ENCODE data around the gene CCL20.
A peak's percentile ranks its signal among the peaks of the same experiment; 100 is the strongest.
"Not testable (repeated sequence)": the region's sequence is repeated elsewhere in the genome, so short reads cannot be mapped to it uniquely, and the experiment has no call there.

The CCL20 gene, protein sequence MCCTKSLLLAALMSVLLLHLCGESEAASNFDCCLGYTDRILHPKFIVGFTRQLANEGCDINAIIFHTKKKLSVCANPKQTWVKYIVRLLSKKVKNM

DNA sequence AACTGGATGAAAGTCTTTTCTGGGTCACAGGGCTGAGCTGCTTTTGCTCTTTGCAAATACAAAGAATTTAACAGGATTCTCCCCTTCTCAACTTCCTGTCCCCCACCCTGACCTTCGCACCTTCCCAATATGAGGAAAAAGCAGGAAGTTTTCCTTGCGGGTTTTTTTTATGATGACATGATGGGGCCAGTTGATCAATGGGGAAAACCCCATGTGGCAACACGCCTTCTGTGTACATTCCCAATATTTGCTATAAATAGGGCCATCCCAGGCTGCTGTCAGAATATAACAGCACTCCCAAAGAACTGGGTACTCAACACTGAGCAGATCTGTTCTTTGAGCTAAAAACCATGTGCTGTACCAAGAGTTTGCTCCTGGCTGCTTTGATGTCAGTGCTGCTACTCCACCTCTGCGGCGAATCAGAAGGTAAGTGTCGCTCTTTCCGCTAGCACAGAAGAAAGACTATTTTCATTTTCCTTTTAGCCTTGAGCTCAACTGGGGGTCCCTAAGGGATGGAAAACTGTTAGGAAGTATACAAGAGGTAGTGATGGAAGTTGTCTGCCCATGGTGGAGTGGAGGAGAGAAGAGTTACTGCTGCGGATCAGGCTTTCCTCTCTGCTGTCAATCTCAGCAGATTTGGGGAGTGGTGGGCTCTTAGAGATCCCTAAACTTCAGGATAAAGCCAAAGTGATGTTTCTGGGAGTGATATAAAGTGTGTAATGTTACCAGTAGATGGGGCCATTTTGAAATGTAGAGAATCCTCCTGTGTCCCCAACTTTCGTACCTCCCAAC, at the start of gene CCL20:
CCL20 (plus strand) TSS at position 281 of the 792 bp plus-strand sequence; CDS start at position 351, 70 bp downstream.
- DNase-seq, result peak; percentile 32

DNA sequence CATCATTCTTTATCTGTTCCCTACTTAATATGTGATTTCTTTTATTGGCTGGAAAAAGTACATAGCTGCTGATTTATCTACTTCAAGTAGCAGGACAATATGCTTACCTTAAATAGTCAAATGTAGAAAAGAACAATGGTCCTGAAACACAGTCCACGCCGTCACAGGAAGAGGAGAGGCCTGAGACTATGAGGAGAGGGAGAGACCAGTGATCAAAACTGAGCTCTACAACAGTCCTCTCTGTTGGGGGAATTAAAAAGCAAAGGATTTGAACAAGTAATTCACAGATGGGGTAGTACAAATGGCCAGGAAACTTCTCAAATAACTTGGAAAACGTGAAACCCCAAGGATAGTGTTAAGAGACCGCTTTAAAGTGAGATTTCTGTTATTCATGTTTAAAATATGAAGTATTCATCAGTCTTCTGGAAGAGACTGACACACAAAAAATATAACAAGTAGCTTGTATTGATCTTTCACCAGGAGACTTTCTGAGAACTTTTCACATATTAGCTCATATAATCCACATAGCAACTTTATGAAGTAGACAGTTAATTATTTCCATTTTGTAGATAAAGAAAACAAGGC, 47.8 kb upstream of the CCL20 start:
- no peak for DNase-seq

DNA sequence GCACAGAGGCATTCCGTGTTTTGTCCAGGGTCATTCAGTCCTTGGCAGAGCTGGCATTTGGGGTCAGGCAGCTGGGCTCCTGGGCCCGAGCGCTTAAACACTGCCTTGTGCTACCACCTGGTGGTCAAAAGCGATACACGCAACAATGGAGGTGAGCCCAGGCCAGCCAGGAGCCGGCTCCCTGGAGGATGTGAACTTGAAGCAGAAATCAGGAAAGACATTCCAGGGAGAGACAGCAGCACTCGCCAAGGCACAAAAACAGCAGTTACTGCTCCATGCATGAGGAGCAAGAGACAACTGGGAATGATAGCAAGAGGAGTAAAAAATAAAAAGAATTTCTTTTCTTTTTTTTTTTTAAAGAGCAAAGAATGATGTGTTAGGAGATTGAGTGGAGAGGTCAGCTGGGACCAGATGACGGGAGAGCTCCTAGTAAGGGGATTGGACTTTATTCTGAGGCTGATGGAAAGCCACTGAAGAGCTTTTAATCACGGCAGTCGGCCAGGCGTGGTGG, 47.2 kb upstream of the CCL20 start:
- DNase-seq, result peak; percentile 65

DNA sequence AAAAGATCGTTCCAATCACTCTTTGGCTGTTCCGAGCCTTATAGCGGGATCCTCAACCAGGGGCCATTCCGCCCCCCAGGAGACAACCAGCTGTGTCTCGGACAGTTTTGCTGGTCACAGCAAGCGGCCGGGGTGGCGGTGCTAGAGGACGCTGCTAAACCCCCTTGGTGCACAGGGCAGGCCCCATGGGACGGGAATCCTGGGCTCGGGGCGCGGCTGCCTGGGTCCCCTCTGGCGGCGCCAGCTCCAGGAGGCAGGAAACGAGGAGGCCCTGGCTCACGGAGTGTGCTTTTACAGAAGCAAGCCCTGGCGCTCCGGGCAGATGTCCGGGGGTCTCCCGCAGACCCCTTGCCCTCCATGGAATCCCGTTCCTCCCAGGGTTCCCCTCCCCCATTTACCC, 45.8 kb upstream of the CCL20 start:
- no peak for DNase-seq

DNA sequence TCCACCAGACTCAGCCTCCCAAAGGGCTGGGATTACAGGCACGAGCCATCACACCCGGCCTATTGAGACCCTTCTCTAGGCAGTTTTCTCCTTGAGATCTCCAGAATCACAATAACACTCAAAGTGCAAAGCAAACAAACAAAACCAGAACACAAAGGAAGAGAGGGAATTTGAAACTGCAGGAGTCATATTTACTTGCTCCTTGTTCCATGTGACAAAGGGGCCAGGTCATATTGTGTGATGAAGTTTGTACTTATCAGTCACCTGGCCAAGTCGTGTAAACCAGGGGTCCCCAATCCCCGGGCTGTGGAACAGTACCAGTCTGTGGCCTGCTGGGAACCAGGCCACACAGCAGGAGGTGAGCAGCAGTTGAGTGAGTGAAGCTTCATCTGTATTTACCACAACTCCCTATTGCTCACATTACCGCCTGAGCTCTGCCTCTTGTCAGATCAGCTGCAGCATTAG, 41.4 kb upstream of the CCL20 start:
- DNase-seq, result no peak

DNA sequence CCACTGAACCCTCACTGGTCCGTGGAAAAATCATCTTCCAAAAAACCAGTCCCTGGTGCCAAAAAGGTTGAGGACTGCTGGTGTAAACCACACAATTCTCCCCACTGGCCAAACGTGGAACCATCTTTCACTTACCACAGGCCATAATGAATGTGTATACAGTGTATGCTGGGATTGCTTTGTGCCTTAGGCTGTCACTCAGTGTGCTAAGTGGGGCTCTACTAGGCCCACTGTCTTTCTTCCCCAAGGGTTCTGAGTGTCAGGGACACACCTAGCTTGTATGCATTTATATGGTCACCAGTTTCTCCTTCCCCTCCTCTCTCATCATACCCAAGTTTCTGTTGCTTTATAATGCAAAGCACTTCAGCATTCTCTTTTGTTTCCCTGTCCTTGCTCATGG, 40.7 kb upstream of the CCL20 start:
- no peak for DNase-seq

DNA sequence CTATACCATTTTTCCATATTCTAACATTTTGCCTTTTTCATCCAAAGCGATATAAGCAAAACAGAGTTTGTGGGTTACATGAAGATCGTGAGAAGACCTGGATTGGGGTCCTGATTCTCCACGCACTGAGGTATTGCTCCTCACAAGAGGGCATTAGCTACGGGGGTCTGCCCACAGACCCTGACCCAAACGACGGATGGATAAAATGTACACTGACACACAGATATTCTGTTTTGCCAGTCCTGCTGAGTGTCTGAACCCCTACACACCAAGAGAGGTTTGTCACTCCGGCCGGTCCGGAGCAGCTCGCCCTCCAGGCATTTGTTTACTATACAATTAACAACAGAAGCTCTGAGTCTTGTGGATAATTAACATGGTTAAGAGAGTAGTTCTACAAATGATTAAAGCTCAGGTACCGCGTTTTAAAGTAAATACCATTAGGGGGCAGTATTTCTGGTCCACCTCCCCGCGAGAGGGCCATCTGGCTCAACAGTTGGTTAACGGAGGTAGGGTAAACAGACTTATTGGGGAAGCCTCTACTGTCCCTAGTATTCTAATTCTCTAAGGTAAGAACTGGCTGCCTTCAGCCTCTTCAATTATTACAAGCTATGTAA, 39.5 kb upstream of the CCL20 start:
- no peak for DNase-seq

DNA sequence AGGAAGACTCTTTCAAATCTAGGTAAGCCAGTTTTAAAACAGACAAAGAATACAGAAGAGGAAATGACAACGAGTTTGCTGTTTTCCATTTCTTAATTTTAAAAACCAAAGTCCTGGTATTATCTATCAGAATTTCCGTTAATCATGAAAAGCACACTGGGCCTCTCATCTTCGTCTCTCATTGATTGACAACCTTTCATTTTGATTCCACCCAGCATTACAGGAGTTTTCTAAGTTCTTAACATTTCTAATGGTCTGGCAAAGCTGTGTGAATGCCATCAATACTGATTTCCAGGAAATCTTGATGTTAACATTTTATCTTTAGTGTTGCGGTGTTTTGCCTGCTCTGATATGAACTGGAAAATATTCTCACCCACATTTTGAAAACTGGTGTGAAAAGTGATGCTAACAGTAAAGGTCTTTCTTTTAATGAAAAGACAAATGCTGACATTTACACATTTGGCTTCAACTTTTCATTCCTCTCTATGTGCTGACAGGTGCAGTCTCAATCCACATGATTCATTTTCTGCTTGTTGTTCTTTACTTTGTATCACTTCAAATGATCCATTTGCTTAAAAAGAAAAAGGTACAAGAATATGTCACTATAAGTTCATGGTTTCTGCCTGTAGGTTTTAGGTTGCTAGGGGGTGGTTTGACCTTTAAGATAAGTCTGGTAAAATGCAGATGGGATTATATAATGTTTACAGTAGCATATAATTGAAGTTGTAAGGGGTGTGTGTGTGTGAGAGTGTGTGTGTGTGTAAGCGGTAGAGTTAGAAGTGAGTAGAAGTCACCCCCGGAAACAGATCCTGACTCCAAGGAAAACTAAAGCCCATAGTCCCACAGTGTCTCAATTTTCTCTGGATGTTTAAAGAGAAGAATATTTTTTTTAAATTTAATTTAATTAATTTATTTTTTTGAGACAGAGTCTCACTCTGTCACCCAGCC, 38.5 kb upstream of the CCL20 start:
- no peak for DNase-seq

DNA sequence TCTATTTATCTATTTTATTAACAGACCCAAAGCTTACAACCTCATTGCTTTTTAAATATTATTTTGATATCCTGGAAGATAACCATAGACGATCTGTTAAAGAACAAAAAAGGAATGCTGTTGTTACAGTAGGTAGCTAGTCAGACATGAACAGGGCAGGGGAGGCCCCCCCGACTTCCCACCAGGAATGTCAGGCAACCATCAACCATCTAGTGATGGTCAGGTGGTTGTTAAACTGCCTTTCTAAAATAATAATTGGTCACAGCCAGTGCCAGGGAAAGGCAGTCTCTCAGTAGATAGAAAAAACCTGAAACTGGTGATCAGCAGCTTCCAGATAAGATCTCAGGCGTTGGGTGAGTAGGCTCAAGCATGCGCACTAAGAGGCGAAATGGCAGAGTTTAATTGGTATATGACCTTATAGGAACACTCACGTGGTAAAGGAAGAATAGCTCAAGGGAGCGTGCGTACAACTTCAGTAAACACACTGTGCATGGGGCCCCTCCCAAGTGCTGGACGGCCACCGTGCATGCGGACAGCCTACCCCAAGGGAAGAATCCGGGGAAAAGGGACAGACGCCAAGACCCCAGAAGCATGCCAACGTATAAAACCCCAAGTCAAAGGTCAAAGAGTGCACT, 32.5 kb upstream of the CCL20 start:
- DNase-seq, result no peak

DNA sequence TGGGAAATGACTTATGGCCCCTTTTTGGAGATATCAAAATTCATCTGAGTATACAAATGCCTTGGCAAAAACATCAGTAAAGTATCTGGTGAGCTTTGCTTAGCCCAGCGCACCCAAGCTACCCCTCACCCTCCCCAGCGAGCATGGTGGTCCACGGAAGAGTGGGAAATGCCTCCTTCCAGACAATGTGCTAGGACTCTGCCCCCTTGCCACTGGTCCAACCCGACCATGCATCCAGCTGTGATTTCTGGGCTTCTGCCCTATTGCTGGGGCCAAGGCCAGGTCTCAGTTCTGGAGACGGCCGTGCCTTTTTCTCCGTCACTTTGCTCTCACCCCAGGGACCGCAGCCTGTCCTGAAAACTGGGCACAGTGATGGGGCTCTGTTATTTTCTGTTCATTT, 31.8 kb upstream of the CCL20 start:
- DNase-seq, result no peak

DNA sequence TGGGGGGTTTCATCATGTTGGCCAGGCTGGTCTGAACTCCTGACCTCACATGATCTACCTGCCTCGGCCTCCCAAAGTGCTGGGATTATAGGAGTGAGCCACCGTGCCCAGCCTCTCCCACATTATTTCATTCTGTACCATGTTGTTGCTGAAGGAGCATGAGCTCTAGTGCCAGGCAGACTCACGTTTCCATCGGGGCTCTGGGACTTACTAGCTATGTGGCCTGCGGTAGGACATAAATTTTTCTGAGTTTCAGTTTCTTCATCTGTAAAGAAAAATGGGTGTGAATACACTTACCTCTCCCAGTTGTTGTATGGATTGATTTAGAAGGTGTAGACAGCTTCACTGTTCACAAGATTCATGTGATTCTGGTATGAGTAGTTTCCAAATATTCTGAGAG, 30.8 kb upstream of the CCL20 start:
- no peak for DNase-seq

DNA sequence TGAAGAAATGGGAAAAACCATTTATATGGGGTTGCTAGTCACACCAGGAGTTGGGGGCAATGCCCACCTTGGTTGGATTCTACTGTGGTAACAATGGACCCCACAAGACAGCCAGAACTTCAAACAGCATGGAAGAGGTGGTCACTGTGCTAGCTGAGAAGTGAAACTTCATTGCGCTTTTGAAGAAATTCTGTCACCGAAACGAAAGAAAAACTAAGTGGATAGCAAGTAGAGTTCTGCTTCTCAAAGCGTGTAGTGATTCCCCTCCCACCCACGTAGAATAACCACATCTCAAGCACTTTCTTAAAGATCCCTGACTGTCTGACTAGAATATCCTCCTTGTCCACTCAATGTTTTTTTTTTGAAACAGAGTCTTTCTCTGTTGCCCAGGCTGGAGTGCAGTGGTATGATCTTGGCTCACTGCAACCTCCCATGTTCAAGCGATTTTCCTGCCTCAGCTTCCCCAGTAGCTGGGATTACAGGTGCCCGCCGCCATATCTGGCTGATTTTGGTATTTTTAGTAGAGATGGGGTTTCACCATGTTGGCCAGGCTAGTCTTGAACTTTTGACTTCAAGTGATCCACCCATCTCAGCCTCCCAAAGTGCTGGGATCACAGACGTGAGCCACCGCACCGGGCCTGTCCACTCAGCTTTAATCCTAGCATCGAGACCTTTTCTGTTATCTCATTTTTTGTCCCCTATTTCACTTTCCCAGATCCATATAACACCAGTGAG, 30.1 kb upstream of the CCL20 start:
- DNase-seq, result no peak

DNA sequence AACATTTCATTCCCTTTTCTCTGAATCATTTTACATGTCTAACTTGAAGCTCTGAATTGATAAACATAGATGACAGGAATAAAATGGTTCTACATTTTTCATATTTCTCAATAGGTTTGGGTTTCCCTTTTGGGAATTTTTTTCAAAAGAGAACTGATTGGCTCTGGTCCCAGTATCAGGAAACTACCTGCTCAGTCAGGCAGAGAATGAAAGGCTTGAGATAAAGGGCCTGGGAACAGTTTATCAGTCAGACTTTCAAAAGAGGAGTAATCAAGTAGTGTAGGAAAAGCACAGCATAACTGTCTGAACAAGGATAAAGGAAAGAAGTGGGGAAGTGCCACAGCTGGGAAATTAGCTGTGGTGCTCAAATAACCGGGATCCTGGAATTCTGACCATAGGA, 28.3 kb upstream of the CCL20 start:
- DNase-seq, result no peak

DNA sequence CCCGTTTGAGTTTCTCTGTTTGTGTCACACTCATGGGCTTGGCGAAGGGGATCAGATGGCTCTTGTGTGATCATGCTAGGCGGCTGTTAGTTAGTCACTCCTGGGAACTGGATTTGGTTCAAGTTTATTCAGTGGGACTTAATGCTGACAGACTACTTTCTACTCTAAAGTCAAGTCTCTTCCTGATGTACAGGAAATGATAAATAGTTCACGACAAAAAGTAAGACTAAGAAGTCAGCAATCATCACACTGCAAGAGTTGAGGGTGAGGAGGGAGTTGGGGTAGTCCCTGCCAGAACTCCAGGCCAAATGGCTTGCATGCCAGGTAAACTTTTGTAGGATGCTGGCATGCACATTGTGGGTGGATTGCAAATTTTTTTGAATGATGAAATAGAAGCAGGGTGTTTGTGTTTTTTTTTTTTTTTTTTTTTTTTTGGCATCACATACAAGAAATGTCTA, 25.1 kb upstream of the CCL20 start:
- no peak for DNase-seq

DNA sequence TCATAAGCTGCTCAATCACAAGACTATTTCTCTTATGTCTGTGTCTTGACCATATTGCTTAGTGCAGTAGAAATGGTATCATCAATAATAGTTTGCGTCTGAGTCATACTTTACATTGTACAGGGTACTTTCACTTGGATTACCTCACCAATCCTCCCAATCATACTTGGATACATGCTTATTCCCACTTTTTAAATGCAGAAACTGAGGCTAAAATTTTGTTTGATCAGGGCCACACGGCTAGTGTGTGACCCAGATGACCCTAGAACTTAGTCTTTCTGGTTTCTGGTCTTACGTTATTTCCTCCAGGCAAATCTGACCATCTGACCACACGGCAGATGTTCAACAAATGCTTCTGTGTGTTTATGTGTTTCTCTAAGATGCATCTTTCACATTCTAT, 23.8 kb upstream of the CCL20 start:
- no peak for DNase-seq

DNA sequence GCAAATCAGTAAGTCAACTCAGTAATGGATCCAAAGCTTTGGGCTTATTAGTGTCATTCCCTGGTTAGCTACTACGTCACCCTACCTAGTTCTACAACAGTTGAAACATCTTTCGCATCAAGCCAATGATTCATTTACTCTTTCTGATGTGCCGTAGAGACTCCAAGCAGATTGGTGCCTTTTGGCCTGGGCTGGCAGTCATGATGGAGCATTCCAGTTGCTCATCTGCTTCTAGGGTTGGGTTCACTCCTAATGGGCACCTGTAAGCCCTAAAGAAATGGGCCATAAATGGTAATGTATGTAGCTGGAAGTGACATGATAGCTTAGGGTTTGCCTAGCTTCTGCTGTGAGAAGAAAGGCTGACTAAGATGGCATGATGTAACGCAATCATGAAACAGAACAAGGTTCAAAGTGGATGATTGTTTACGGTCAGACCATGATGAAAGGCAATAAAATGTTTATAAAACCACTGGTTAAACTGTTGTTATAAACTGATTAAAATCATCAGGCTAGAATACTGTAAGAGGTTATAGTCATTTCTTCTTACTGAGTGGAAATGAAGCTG, 20.4 kb upstream of the CCL20 start:
- no peak for DNase-seq

DNA sequence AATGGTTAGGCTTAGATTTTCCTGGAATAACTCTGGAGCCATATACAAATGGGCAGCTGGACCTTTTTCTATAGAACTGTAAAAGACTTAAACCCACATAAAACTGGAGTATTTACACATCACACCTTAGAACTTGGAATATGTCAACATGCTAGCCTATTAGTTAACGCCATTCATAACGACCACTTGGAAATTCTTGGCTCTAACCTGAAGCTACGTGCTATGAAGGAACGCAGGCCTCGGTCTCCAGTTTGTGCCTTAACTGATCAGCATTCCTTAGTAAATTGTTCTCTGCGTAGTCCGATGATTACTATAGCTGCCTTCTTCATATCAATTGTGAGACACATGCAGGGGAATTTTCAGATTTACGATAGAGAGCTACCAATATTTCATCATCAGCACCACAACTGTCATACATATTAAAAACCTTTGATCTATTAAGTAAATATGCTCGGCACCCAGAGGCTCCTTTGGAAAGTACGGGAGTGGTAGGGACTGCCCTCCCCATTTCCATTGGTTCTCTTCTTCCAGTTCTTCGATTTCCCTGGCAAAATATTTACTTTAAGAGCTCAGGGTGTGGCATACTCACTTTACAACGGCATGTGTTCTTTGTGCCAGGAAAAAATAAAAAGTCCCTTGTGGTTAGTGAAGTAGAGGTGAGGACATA, 17.5 kb upstream of the CCL20 start:
- no peak for DNase-seq

DNA sequence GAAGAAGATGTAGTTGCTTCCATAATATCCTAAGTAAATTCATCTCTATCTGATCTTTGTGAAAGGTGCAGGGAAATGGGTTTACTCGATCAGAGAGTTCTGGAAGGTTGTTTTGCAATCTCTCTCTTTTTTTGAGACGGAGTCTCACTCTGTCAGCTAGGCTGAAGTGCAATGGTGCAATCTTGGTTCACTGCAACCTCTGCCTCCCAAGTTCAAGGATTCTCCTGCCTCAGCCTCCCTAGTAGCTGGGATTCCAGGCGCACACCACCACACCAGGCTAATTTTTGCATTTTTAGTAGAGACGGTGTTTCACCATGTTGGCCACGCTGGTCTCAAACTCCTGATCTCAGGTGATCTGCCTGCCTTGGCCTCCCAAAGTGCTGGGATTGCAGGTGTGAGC, 16.9 kb upstream of the CCL20 start:
- DNase-seq, result not testable (repeated sequence)

DNA sequence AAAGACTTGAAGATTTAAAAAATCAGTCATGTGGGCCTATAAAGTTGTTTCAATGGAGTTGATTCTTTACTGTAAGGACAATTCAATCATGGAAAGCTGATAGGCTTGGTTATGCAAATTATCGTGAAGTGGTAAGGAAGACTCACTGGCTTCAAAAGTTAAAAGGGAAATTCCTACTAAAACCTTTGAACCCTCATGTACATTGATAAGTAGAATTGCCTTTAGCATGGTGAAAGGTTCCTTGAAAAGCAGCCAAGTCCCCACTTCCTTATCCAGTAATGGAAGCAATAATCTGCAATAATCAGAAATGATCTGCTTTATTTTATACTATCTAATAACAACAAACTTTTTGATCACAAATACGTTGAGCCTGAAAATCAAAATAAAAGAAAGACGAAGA, 14.4 kb upstream of the CCL20 start:
- DNase-seq, result no peak

DNA sequence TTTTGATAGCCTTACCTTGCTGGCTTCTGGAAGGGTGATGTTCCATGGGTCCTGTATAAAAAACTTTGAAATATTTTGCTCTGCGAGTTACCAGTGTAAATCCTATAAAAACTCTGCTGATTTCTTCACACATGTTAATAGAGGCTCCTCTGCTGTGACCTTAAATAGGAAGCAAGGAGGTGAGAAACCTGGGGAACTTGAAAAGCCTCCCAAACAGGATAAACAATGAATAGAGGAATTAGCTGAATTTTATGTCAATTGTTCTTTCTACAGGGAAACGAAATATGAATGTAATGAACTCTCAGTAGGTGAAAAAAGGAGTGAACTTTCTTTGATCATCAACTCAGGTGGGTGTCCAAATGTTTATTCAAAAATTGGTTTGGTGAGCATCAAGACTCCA, 10.8 kb upstream of the CCL20 start:
- no peak for DNase-seq

All from CD4-positive, alpha-beta T cell treated with Interleukin-6 for 4 hours (primary cell).